ENCODE measurements around the gene GPR158.

DNA sequence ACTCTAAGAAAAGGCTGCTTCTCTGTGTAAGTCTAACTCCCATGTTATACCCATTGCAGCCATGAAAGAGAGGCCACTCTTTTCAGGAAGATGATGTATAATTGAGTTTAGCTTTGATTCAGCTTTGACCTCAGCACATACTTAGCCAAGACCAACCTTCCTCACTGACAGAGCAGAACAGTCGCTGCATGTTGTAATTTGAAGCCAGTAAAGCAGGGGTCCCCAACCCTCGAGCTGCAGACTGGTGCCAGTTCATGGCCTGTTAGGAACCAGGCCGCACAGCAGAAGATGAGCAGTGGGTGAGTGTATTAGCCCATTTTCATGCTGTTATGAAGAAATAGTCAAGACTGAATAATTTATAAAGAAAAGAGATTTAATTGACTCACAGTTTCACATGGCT lies 223.9 kb downstream of the GPR158 start:
- no peak for TF ChIP-seq POLR2A (IDR thresholded peaks at IDR 0.05; ENCODE audit: borderline replicate concordance, extremely low read depth, insufficient read depth, insufficient read length)
- no peak for TF ChIP-seq ZFX (IDR thresholded peaks at IDR 0.05)
- TF ChIP-seq, protein P1, sequence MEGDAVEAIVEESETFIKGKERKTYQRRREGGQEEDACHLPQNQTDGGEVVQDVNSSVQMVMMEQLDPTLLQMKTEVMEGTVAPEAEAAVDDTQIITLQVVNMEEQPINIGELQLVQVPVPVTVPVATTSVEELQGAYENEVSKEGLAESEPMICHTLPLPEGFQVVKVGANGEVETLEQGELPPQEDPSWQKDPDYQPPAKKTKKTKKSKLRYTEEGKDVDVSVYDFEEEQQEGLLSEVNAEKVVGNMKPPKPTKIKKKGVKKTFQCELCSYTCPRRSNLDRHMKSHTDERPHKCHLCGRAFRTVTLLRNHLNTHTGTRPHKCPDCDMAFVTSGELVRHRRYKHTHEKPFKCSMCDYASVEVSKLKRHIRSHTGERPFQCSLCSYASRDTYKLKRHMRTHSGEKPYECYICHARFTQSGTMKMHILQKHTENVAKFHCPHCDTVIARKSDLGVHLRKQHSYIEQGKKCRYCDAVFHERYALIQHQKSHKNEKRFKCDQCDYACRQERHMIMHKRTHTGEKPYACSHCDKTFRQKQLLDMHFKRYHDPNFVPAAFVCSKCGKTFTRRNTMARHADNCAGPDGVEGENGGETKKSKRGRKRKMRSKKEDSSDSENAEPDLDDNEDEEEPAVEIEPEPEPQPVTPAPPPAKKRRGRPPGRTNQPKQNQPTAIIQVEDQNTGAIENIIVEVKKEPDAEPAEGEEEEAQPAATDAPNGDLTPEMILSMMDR (IDR thresholded peaks at IDR 0.05 in 2 of 3, conservative IDR thresholded peaks at IDR 0.05 in 1 of 3; ENCODE audit: borderline replicate concordance in 1 of 3, insufficient read depth in 1 of 3, low read depth in 2 of 3, low read length in 2 of 3), result no peak
- no peak for TF ChIP-seq SIN3A (IDR thresholded peaks at IDR 0.05; ENCODE audit: low read depth)
- no peak for TF ChIP-seq CEBPB (IDR thresholded peaks at IDR 0.05; ENCODE audit: low read depth)
- no peak for TF ChIP-seq EZH2phosphoT487 (IDR thresholded peaks at IDR 0.05; ENCODE audit: borderline replicate concordance)
- no peak for TF ChIP-seq JUND (IDR thresholded peaks at IDR 0.05)
- no peak for TF ChIP-seq ZNF274 (IDR thresholded peaks at IDR 0.05; ENCODE audit: low read depth, low read length)
- TF ChIP-seq EZH2 (IDR thresholded peaks at IDR 0.05), result no peak
- TF ChIP-seq RAD21 (IDR thresholded peaks at IDR 0.05; ENCODE audit: low read depth), result no peak
- TF ChIP-seq POLR2AphosphoS5 (IDR thresholded peaks at IDR 0.05; ENCODE audit: low read depth, low read length), result no peak
- no peak for TF ChIP-seq EGR1 (IDR thresholded peaks at IDR 0.05; ENCODE audit: low read depth)
- no peak for TF ChIP-seq REST (IDR thresholded peaks at IDR 0.05; ENCODE audit: low read depth)
